ENCODE measurements around the gene TWSG1. TPM values are rescaled to one million over a fixed set of nuclear protein-coding genes. Genes with fewer than 3 reads are reported as not detected.

The TWSG1 gene
- polyA plus RNA-seq, 1 donor from 2014 or later = 11.5 TPM

DNA sequence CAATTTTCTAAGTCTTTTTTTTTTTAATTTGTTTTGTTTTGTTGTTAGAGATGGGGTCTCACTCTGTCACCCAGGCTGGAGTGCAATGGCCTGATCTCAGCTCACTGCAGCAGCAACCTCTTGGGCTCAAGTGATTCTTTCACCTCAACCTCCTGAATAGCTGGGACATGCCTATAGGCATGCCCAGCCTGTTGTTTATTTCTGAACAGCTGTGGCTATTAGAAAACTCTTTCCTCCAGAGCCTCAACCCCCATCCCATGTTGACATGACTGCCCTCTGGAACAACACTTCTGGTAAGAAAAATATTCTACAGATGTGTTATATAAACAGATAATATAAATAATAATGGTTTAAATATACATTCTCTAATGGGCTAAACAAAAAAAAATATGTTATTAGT lies 44.4 kb upstream of the TWSG1 start:
- no peak overlapping the region for H3K4me3 ChIP-seq (ENCODE audit: low read length)
- no peaks in the 10 kb centered on the region for H3K36me3 ChIP-seq (ENCODE audit: insufficient read depth, low read length)
- no peaks in the 10 kb centered on the region for H4K20me1 ChIP-seq (ENCODE audit: insufficient read depth)
- no peak overlapping the region for H3K4me2 ChIP-seq (ENCODE audit: low read length)
- no peaks in the 10 kb centered on the region for H3K27me3 ChIP-seq (ENCODE audit: insufficient read depth, low read depth, low read length)
- no peaks in the 10 kb centered on the region for H3K9me2 ChIP-seq (ENCODE audit: insufficient read depth, low read length)
- H2AFZ ChIP-seq (ENCODE audit: low read depth, low read length) = no peak overlapping the region
- TF ChIP-seq CTCF (IDR thresholded peaks at IDR 0.05; ENCODE audit: poor library complexity, severe bottlenecking) = no peak
- H3K9me3 ChIP-seq (ENCODE audit: low read length) = no peaks in the 10 kb centered on the region
- H3K27ac ChIP-seq (ENCODE audit: low read length) = no peak overlapping the region
- H3F3A ChIP-seq (ENCODE audit: insufficient read depth, low read length, poor library complexity, severe bottlenecking) = no peaks in the 10 kb centered on the region
- no peaks in the 10 kb centered on the region for H3K79me2 ChIP-seq (replicated peaks; ENCODE audit: insufficient read depth, low read length)
- no peak overlapping the region for H3K9ac ChIP-seq (ENCODE audit: low read length)

- no peak overlapping the region for H3K4me2 ChIP-seq (ENCODE audit: low read length)
- H3F3A ChIP-seq (ENCODE audit: insufficient read depth, low read length, poor library complexity, severe bottlenecking) = no peaks in the 10 kb centered on the region
- no peak overlapping the region for H3K27ac ChIP-seq (ENCODE audit: low read length)
- H2AFZ ChIP-seq (ENCODE audit: low read depth, low read length) = no peak overlapping the region
- H3K9ac ChIP-seq (ENCODE audit: low read length) = no peak overlapping the region
- no peak for TF ChIP-seq REST (IDR thresholded peaks at IDR 0.05; ENCODE audit: borderline replicate concordance)
- H3K27me3 ChIP-seq (ENCODE audit: insufficient read depth, low read depth, low read length) = no peaks in the 10 kb centered on the region
- H3K4me3 ChIP-seq (ENCODE audit: low read length) = no peak overlapping the region
- no peaks in the 10 kb centered on the region for H3K36me3 ChIP-seq (ENCODE audit: insufficient read depth, low read length)
- H3K9me2 ChIP-seq (ENCODE audit: insufficient read depth, low read length) = no peaks in the 10 kb centered on the region
- H4K20me1 ChIP-seq (ENCODE audit: insufficient read depth) = no peaks in the 10 kb centered on the region
- no peaks in the 10 kb centered on the region for H3K9me3 ChIP-seq (ENCODE audit: low read length)
- H3K79me2 ChIP-seq (replicated peaks; ENCODE audit: insufficient read depth, low read length) = no peaks in the 10 kb centered on the region
These were observed 42.5 kb upstream of the TWSG1 start for GRCh38 chr18:9292047-9292446.

GRCh38 chr18:9293948-9294347 lies 40.6 kb upstream of the TWSG1 start:
- no peak overlapping the region for H2AFZ ChIP-seq (ENCODE audit: low read depth, low read length)
- H3K27ac ChIP-seq (ENCODE audit: low read length) = no peak overlapping the region
- H3K9me3 ChIP-seq (ENCODE audit: low read length) = no peaks in the 10 kb centered on the region
- H3K9me2 ChIP-seq (ENCODE audit: insufficient read depth, low read length) = no peaks in the 10 kb centered on the region
- no peaks in the 10 kb centered on the region for H4K20me1 ChIP-seq (ENCODE audit: insufficient read depth)
- H3K4me2 ChIP-seq (ENCODE audit: low read length) = no peak overlapping the region
- no peak overlapping the region for H3K4me3 ChIP-seq (ENCODE audit: low read length)
- H3K27me3 ChIP-seq (ENCODE audit: insufficient read depth, low read depth, low read length) = no peaks in the 10 kb centered on the region
- no peaks in the 10 kb centered on the region for H3K79me2 ChIP-seq (replicated peaks; ENCODE audit: insufficient read depth, low read length)
- TF ChIP-seq EZH2 (IDR thresholded peaks at IDR 0.05; ENCODE audit: borderline replicate concordance, insufficient read depth, low read length, poor library complexity, severe bottlenecking) = no peak
- TF ChIP-seq EP300 (conservative IDR thresholded peaks at IDR 0.05; ENCODE audit: poor library complexity, severe bottlenecking) = no peak
- TF ChIP-seq CTCF (IDR thresholded peaks at IDR 0.05; ENCODE audit: poor library complexity, severe bottlenecking) = no peak
- TF ChIP-seq MXI1 (conservative IDR thresholded peaks at IDR 0.05; ENCODE audit: poor library complexity, severe bottlenecking) = no peak
- no peak for TF ChIP-seq REST (IDR thresholded peaks at IDR 0.05; ENCODE audit: borderline replicate concordance)
- TF ChIP-seq POLR2AphosphoS5 (IDR thresholded peaks at IDR 0.05) = no peak
- no peak for TF ChIP-seq SMC3 (conservative IDR thresholded peaks at IDR 0.05; ENCODE audit: poor library complexity)
- no peak for TF ChIP-seq RAD21 (conservative IDR thresholded peaks at IDR 0.05)
- no peak for TF ChIP-seq TAF1 (IDR thresholded peaks at IDR 0.05; ENCODE audit: low read depth)
- H3F3A ChIP-seq (ENCODE audit: insufficient read depth, low read length, poor library complexity, severe bottlenecking) = no peaks in the 10 kb centered on the region
- H3K36me3 ChIP-seq (ENCODE audit: insufficient read depth, low read length) = no peaks in the 10 kb centered on the region
- no peak overlapping the region for H3K9ac ChIP-seq (ENCODE audit: low read length)

All from neural cell (in vitro differentiated cells).